Dedifferentiated amniotic fluid mesenchymal stem cell (primary cell): ENCODE measurements around the gene C9orf152.
A peak's percentile ranks its signal among the peaks of the same experiment; 100 is the strongest.

Experiments
- DNase-seq: peaks from one replicate; pipeline ENCODE4 v3.0.0-alpha.2; 2016; ENCODE audit errors: extremely low spot score

C9orf152 gene

GRCh38 chr9:110180511-110181434 lies 27.2 kb downstream of the C9orf152 start:
- DNase-seq, result no peak

DNA sequence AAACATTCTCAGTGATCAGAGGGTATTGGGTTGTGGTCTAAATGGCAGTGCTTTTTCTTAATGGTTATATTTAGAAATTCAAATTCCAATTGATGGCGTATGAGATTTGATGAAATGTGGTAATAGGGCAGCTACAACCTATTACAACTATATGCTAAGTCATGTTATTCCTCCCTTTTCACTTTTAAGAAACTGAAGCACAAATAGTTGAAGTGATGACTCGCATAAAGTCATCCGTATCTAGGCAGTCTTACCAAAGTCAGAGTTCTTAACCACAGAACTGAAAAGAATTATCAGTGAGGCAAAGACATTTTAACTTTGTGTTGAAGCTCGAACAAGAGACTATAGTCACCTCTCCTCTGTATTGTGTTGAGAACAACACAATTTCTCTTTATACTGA lies 28.2 kb downstream of the C9orf152 start:
- DNase-seq, result peak; percentile 66

DNA sequence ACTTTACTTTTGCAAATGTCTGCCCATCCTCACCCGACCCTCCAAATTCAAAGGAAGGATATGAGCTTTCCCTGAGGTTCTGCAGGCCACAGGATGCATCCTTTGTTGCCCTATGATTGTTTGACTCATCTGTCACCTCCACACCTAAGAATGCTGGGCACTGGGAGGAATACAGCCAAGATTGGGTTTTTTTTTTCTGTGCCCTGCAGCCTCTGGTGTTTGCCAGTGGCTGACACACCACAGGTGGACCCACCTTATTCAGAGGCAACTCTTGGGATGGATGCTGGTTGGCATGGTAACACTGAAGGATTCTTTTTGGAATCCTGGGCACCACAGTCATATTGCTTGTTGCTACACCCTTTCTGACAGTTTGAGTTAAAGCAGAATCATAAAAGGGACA lies 29.7 kb downstream of the C9orf152 start:
- DNase-seq, result no peak

DNA sequence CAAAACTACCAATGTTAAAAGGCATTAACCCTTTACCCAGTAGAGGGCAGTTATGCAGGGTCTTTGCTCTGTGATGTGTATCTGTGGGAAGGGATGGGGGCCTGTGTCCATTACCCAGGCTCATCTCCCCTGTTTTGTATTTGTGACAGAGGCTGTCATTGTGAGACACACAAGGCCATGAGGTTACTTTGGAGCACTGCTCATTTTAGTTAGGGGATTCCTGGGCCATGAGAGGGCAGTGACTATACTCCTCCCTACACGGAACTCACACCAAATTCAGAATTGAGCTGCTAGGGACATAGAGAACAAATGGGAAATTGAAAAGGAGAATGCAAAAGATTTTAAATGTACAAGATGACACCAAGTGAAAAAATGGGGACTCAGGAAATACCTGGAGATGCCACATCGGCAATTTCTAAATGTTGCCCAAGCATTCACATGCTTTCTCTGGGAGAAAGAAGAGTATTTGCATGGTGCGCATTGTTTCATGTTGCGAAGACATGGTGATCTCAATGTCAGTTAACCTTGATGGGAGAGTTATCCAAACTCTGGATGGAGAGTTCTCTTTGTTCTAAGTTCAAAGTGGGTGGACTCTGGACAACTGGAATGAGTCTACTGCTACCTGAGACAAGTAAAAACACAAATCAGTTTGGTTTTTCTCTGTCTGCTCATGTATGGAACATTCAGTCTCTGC lies 32.5 kb downstream of the C9orf152 start:
- no peak for DNase-seq

DNA sequence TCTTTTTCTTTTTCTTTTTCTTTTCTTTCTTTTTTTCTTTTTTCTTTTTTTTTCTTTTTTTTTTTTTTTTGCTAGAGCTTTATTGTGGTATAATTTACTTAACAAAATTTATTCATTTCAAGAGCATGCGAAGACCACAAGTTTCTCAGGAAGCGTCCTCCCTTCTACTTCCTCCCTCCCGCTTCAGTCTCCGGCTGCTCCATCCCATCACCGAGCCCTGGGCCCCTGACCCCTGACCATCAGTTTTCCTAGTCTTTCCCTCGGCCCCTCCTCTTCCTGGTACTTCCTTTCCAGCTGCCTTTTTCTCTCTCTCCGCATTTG lies 34.7 kb downstream of the C9orf152 start:
- DNase-seq, result no peak

DNA sequence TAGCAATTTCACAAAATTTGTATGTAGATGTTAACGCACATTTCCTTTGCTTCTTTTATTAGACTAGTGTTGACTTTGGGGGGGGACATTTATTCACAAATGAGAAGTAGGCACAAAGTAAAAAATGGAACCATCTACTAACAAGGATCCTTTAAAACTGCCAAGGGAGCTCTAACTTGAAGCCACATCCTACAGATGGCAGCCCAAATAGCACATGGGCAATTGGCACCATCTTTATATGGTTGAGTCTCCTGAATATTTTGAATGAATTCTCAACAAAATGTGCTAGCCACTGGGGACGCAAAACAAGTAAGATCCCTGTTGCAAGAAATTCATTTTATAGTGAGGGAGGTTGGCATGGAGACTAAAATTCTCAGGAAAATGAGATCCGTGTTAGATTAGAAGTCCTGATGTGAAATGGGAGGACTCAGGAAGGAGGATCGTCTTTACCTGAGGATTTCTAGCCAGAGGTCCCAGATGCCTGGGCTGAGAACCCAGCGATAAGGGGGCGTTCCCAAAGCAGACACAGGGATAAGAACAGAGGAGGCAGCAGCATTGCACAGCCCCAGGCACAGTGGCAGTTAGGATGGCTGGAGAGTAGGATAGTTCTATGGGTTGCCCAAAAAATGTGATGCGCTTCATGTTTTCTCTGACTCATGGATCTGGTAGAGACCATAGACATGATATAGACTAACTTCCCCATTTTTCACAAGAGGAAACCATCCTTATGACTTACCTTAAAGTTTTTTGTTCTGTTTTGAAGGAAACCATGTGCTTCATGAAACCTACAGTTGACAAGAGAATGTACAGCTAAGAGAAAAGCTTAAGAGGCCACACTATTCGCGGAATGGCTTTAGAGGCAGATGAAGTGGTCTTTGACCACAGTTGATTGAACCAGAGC lies 37.4 kb downstream of the C9orf152 start:
- DNase-seq, result no peak

- DNase-seq, result no peak
Observed at GRCh38 chr9:110168486-110168885, 39.5 kb downstream of the C9orf152 start.

GRCh38 chr9:110161940-110162339 lies 46.0 kb downstream of the C9orf152 start:
- DNase-seq, result no peak

DNA sequence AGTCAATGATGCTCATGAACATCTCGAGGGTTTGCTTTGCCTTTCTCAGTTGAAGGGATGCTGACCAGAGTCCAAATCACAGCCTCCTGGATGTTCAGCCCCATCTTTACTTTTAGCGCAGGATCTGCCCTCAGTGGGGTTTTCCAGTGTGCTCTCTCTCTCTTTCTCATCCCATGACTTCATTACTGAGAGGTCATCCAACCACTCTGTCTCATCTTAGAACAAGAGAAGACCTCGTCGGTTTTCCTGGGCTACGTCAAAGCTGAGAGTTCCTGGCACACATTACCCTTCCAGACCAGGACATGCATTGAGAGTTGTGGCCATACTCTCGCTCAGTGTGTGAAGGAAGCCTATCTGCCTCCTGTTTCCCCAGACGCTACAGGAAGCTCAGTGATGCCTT lies 47.3 kb downstream of the C9orf152 start:
- DNase-seq, result no peak

DNA sequence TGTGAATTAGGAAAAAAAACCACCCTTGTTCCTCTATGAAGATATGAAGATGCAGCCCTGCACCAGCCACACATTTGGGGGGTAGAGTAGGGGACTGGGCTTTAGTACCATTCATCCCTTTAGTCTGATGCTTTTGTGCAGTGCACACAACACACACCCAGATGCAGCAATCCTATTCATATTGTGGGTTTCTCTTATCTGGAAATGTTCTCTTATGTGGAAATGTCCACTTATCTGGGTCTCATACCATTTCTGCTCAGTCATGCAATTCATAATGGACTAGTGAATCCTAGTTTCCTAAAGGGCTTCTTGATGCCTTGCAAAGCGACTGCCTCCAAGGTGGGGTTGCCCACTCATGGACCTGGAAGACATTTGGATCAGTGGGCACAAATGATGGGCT lies 47.8 kb downstream of the C9orf152 start:
- DNase-seq, result no peak

- no peak for DNase-seq
Observed at GRCh38 chr9:110157823-110158664, 49.9 kb downstream of the C9orf152 start.

- DNase-seq, result peak; percentile 75
Observed at GRCh38 chr9:110156902-110157301, 51.1 kb downstream of the C9orf152 start.

- no peak for DNase-seq
Observed at GRCh38 chr9:110156416-110156815, 51.5 kb downstream of the C9orf152 start.

DNA sequence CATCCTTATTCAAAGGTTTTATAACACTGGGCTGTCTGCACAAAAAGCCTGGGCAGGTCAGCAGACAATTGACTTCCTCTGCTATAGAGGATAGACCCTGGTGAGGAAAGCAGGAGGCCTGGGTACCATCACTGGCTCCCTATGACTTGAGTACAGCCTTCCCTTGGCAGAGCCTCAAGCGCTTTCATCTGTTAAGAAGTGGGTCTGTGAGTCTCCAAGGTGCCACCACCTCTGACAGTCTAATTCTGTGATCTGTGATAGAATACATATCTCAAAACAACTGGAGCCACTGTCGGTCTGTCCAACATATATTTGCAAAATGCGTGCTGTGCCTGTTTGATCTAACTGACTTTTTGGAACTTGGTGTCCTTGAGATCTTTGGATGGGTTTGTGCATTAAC lies 52.2 kb downstream of the C9orf152 start:
- no peak for DNase-seq

DNA sequence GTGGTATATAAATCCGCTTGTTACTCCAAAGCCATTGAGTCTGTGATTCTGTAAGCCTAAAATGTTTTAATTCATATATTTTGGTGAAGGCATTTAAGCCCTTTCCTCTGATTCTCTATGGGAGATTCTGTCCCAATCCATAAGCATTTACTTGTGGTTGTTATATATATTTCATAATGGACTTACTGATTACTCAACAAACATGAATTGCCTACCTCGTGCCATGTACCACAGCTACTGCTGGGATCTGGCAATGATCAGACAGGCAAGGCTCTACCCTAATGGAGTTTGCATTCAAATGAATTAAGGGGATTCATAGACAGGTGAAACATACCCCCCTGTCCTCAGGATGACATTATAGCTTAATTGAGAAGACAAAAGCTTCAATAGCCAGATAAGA lies 54.5 kb downstream of the C9orf152 start:
- DNase-seq, result no peak

GRCh38 chr9:110152704-110153374 lies 55.1 kb downstream of the C9orf152 start:
- peak; percentile 51 for DNase-seq
